Ovary (tissue), 9 donors: Measurements from ENCODE around the gene CD63. TPM values are rescaled to one million over a fixed set of nuclear protein-coding genes. Genes with fewer than 3 reads are reported as not detected.

Experiments used
- DNase-seq, 5 donors: peaks; one replicate each; pipeline ENCODE4 v3.0.0-alpha.2; 2019 to 2020
- H3K27ac ChIP-seq, 2 donors: fragments of 200-600 bp; one replicate each; pipeline versions ENCODE4 v1.5.1 to v1.8.0; 2019 to 2022
- H3K27me3 ChIP-seq: fragments of 200-600 bp; one replicate; pipeline ENCODE4 v1.8.0; 2022
- H3K36me3 ChIP-seq: fragments of 200-600 bp; sonication (generic); one replicate; pipeline ENCODE4 v1.5.1; 2019
- H3K4me1 ChIP-seq: one replicate; pipeline ENCODE4 v1.8.1; 2013; ENCODE audit warnings: mild to moderate bottlenecking, moderate library complexity; ENCODE audit not compliant: insufficient read depth
- H3K4me3 ChIP-seq: fragments of 200-600 bp; sonication (generic); one replicate; pipeline ENCODE4 v1.5.1; 2017
- H3K9me3 ChIP-seq, 2 donors: fragments of 200-600 bp in 1 of 2; sonication (generic) in 1 of 2; one replicate each; pipeline versions ENCODE4 v1.5.1 to v1.8.1; 2013 to 2019; ENCODE audit warnings: mild to moderate bottlenecking in 1 of 2, moderate library complexity in 1 of 2
- EP300 ChIP-seq: sonication (generic); formaldehyde crosslinking; IDR thresholded peaks from one replicate; pipeline ENCODE4 v1.6.1; 2017; ENCODE audit warnings: antibody characterized with exemption
- POLR2A ChIP-seq: fragments of 450-650 bp; IDR thresholded peaks from one replicate; pipeline ENCODE4 v1.6.1; 2017; ENCODE audit warnings: antibody characterized with exemption, mild to moderate bottlenecking, moderate library complexity
- WGBS, 3 donors: extraction: QIAGEN DNeasy Blood & Tissue Kit in 1 of 3; methylation state at CpG; one replicate each; pipeline versions ENCODE4 v1.1.5 to v1.1.7; 2013 to 2017; 5-methylcytosine and 5-hydroxymethylcytosine counted together
- intact Hi-C, 4 donors: fragments of 100-400 bp; cut with DNase I; formaldehyde crosslinking; loops; one replicate each; pipeline versions ENCODE4 v1.11.0 to v1.15.1; 2022 to 2023
- polyA plus RNA-seq, 2 donors: library from polyadenylated mRNA; stranded (reverse); fragments of 200-250 nt in 1 of 2; fragments of 350-450 nt in 1 of 2; fragmentation: Illumina TruSeq in 1 of 2; extraction: RNeasy Lipid Tissue Mini Kit (QIAGEN cat#74804) in 1 of 2; gene quantifications; one replicate each; pipeline ENCODE4 v1.2.3, GENCODE V29; 2013 to 2014
- total RNA-seq, 7 donors: library from RNA; depleted of rRNA in 2 of 7; stranded (reverse); fragments of >200 nt in 2 of 7; fragmentation: NEBNext Ultra II Directional in 3 of 7; extraction: Animal tissue kit (Norgen Biotek cat#: 25700) in 3 of 7; gene quantifications; one replicate each; pipeline versions ENCODE4 v1.1.0 to v1.2.4, GENCODE V29; 2016 to 2023
- TF ChIP-seq, protein P1 (sequence below), 3 donors: fragments of 450-650 bp in 2 of 3; fragments of 200-600 bp in 1 of 3; IDR thresholded peaks; one replicate each; pipeline versions ENCODE4 v1.5.1 to v1.8.0; 2016 to 2022; ENCODE audit warnings: antibody characterized with exemption in 3 of 3, mild to moderate bottlenecking in 1 of 3
- donor health status: DM: no; HTN: no; CAD: no; lungs with moderate emphysema.
- donor health status: DM: no; HTN: no; CAD: no.
- donor health status: Bipolar disorder and iron deficiency.
- donor health status: DM: yes; HTN: yes; CAD: no.
- donor health status: DM: no; HTN: no; CAD: no.
- donor health status: DM: yes; HTN: yes; CAD: no.

The CD63 gene
- total and polyA plus RNA-seq, 9 donors: 406 to 1,943 (median 762) TPM

DNA sequence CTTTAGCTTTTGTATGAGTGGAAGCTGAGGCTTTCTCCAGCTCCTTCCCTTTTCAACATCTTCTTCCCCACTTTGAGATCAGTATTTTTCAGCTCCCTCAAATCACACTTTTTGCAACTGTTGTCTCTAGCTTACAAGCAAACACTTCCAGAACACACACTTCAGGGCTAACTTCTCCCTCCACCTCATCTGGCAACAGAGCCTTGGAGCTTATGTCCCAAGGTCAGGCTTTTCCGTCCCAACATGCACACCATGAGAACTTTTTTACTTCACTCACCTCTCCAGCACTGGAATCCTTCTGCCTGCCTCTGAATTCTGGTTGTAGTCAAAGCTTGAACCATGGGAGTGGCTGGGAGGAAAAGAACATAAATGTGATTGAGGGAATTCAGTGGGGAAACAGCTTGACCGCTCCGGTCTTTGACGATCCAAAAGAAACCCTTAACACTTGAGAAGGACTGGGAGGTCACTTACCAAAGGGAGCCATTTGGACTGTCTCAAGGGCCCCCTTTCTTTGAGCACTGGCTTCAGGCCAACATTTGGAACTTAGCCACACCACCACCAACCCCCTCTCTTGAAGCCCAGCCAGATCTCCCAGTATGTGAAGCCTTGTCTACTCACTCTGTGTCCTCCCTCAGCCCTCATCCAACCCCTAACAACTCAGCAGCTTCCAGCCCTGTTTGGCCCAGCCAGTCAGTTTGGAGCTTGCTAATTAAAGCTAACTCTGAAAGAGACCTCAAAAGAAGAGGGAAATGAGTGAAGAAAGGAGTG is 16.8 kb downstream of the CD63 start:
- Histone ChIP-seq H3K4me3 (no peak overlapping the region), H3K27ac (no peak overlapping the region), H3K9me3 (no peaks in the 10 kb centered on the region), H3K27me3 (no peaks in the 10 kb centered on the region), H3K36me3 (no peaks in the 10 kb centered on the region), H3K4me1 (peaks cover 12% of the 10 kb centered on the region)
- no peak for TF ChIP-seq EP300
- TF ChIP-seq POLR2A: no peak
- TF ChIP-seq, protein P1, sequence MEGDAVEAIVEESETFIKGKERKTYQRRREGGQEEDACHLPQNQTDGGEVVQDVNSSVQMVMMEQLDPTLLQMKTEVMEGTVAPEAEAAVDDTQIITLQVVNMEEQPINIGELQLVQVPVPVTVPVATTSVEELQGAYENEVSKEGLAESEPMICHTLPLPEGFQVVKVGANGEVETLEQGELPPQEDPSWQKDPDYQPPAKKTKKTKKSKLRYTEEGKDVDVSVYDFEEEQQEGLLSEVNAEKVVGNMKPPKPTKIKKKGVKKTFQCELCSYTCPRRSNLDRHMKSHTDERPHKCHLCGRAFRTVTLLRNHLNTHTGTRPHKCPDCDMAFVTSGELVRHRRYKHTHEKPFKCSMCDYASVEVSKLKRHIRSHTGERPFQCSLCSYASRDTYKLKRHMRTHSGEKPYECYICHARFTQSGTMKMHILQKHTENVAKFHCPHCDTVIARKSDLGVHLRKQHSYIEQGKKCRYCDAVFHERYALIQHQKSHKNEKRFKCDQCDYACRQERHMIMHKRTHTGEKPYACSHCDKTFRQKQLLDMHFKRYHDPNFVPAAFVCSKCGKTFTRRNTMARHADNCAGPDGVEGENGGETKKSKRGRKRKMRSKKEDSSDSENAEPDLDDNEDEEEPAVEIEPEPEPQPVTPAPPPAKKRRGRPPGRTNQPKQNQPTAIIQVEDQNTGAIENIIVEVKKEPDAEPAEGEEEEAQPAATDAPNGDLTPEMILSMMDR (IDR thresholded peaks at IDR 0.05): no peak
- 20 to 44% (median 36%) methylated on average over 4 of the region's 4 CpGs for WGBS, 3 donors
- no peak for DNase-seq
- intact Hi-C loops: no loop called here

DNA sequence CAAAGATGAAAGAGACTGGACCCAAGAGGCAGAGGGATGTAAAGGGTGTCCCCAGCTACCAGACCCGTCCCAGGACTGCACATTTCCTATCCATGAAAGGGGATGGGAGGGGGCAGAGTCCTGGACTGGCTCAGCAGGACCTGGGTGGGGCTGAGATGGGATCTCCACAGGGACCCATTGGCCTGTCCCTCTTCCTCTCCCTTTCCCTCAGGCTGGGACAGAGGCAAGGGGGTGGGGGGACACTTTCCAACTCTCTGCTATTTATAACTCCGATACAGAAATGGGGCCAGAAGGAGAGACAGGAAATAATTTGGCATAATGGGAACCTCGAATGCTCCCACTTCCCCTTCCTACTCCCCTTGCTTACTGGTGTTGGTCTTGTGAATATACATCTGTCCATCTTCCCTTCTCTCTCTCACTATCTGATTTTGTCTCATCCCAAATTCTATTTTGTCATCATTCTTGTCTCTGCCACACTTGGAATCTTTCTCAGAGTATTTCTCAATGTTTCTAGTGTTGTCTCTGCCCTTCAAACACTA is 20.0 kb downstream of the CD63 start:
- TF ChIP-seq, protein P1 (IDR thresholded peaks at IDR 0.05): no peak
- TF ChIP-seq EP300 (no peak), POLR2A (no peak)
- 11% methylated on average over 3 of the region's 3 CpGs for WGBS, 3 donors
- H3K27me3 ChIP-seq: no peaks in the 10 kb centered on the region
- H3K36me3 ChIP-seq: no peaks in the 10 kb centered on the region
- peaks cover 5% of the 10 kb centered on the region for H3K4me1 ChIP-seq
- no peak for DNase-seq
- H3K9me3 ChIP-seq: no peaks in the 10 kb centered on the region
- no peak overlapping the region for H3K4me3 ChIP-seq
- no peak overlapping the region for H3K27ac ChIP-seq
- intact Hi-C loops: no loop called here

DNA sequence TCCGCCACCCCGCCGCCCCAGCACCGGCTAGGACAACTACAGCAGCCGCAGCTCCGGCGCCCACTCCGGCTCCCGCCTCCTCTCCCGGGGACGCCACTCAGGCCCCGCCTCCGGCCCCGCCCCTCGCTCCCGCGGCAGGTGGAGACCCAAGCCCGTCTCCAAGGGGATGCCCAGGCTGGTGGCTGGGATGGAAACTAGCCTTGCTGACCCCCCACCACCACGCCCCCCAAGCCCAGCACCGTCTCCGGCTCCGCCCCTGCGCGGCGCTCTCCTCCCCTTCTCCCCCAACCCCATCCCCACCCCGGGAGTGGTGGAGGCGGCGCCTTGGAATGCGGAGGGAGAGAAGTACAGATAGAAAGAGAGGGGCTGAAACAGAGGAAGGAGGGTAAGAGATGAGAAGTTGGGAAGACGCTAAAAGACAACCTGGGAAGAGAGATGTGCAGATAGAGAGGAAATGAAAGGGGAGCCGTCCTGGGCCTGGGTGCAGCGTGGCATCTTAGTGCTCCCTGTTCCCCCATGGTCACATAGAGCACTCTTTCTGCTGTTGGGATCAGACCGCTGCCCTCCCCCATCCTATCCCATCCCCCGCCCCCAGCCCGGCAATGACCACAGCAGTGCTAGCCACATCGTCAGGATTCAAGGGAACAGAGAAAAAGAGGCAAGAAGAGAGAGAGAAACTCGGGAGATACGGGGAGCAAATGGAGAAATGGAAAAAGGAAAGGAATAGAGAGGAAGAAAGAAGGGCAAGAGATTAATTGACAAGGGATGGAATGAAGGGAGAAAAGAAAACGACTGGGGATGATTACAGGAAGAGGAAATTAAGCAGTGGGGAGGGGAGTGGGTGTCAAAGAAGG is 20.7 kb downstream of the CD63 start, which contains the start of gene ITGA7:
TSS of gene ITGA7 (minus strand) at position 64 of the 854 bp plus-strand sequence. CDS start 222 bp downstream, outside the sequence.
- Histone ChIP-seq H3K27me3 (no peaks in the 10 kb centered on the region), H3K9me3 (no peaks in the 10 kb centered on the region), H3K36me3 (no peaks in the 10 kb centered on the region), H3K27ac (peak within 1 kb of the TSS in 1 of 2 donors; percentile 5), H3K4me1 (peaks cover 5% of the 10 kb centered on the region), H3K4me3 (peak within 1 kb of the TSS; percentile 55)
- TF ChIP-seq POLR2A (no peak), EP300 (no peak)
- TF ChIP-seq, protein P1 (IDR thresholded peaks at IDR 0.05): no peak
- DNase-seq: peak; percentile 71 to 82 (median 80)
- intact Hi-C loops: no loop called here
- whole genome bisulfite sequencing, 3 donors: 1% methylated on average over 21 to 39 of the region's 39 CpGs

DNA sequence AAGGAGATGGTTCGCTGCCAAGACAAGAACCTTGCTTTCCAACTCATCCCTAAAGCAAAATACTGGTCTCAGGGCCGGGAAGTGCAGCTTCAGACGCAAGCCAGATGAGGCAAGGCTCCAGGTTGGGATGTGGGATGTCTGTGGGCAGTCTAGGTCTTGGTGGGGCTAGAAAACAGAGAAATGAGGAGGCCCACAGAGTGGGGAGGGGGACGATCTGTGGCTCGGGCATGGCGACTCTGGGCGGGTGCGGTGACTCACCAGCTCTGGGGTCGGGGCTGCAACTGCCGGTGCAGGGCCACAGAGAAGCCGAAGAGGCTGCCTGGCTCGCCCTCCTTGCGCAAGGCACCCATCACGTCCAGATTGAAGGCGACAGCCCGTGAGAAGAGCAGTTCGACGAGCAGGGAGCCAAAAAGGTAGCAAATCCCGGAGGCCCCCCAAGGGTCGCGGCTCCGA is 21.6 kb downstream of the CD63 start:
- TF ChIP-seq EP300: no peak
- TF ChIP-seq POLR2A: no peak
- TF ChIP-seq, protein P1 (IDR thresholded peaks at IDR 0.05): no peak
- Histone ChIP-seq H3K27me3 (no peaks in the 10 kb centered on the region), H3K27ac (peak overlapping the region in 1 of 2 donors; percentile 5), H3K4me1 (peaks cover 5% of the 10 kb centered on the region), H3K4me3 (peak overlapping the region; percentile 55), H3K9me3 (no peaks in the 10 kb centered on the region), H3K36me3 (no peaks in the 10 kb centered on the region)
- peak in 1 of 5 donors; percentile 52 for DNase-seq
- 6 to 8% (median 6%) methylated on average over 22 of the region's 22 CpGs for WGBS, 3 donors
- intact Hi-C loops: no loop called here
